SK-N-SH treated with all-trans-retinoic acid at 6 μM for 48 hours (cell line): ENCODE results near the gene BTBD3.

Experiments
- BACH2 ChIP-seq: fragments of 250-450 bp; sonication (Bioruptor Pico); IDR thresholded peaks from 2 replicates; pipeline ENCODE4 v1.9.0; 2021; ENCODE audit warnings: mild to moderate bottlenecking, borderline replicate concordance
- ISL1 ChIP-seq: fragments of 250-450 bp; sonication (Bioruptor Pico); IDR thresholded peaks from 2 replicates; pipeline ENCODE4 v2.1.2; 2022; ENCODE audit warnings: mild to moderate bottlenecking, moderate library complexity
- OSR1 ChIP-seq: fragments of 250-450 bp; sonication (Bioruptor Pico); IDR thresholded peaks from 2 replicates; pipeline ENCODE4 v1.8.0; 2022; ENCODE audit warnings: moderate library complexity, mild to moderate bottlenecking, inconsistent platforms
- SNAI2 ChIP-seq: fragments of 250-450 bp; sonication (Bioruptor Pico); IDR thresholded peaks from 2 replicates; pipeline ENCODE4 v1.5.0; 2020; ENCODE audit warnings: mild to moderate bottlenecking, moderate library complexity
- ZFP30 ChIP-seq: fragments of 450-650 bp; formaldehyde crosslinking; IDR thresholded peaks from 2 replicates; pipeline ENCODE4 v1.5.0; 2022; ENCODE audit warnings: mild to moderate bottlenecking, moderate library complexity
- TF ChIP-seq, protein P1 (sequence below): fragments of 250-450 bp; sonication (Bioruptor Pico); IDR thresholded peaks from 2 replicates; pipeline ENCODE4 v1.8.0; 2020; ENCODE audit warnings: mild to moderate bottlenecking, moderate library complexity, borderline replicate concordance

DNA sequence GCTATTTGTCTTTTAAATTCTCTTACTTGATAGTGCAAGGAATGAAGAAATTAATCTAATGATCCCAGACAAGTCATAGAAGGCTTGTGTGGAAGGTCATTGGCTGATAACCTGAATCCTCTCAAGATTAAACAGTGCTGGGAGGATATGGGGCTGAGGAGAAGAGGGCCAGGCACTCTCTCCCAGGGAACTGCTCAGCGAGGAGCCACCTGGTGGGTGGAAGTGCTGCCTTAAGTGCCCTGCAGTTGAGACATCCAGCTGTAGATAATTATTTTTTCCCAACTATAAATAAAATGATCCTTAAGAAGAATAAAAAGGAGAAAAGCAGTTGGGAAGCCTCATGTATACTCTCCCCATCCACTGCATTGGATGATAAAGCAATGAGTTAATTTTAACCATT, 47.9 kb downstream of the BTBD3 start:
- TF ChIP-seq SNAI2 (CRISPR knock-in tag) (no peak), BACH2 (CRISPR knock-in tag) (no peak), ISL1 (CRISPR knock-in tag) (no peak), OSR1 (CRISPR knock-in tag) (no peak), ZFP30 (no peak)
- TF ChIP-seq, protein P1, sequence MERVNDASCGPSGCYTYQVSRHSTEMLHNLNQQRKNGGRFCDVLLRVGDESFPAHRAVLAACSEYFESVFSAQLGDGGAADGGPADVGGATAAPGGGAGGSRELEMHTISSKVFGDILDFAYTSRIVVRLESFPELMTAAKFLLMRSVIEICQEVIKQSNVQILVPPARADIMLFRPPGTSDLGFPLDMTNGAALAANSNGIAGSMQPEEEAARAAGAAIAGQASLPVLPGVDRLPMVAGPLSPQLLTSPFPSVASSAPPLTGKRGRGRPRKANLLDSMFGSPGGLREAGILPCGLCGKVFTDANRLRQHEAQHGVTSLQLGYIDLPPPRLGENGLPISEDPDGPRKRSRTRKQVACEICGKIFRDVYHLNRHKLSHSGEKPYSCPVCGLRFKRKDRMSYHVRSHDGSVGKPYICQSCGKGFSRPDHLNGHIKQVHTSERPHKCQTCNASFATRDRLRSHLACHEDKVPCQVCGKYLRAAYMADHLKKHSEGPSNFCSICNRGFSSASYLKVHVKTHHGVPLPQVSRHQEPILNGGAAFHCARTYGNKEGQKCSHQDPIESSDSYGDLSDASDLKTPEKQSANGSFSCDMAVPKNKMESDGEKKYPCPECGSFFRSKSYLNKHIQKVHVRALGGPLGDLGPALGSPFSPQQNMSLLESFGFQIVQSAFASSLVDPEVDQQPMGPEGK (CRISPR knock-in tag) = no peak
